B cell (primary cell): Measurements from ENCODE around the gene SIX1. TPM values are rescaled to one million over a fixed set of nuclear protein-coding genes. Genes with fewer than 3 reads are reported as not detected.

Source experiments
- ATAC-seq: fragments of 200-7000 bp; cut with Tn5 transposase; one replicate; pipeline ENCODE4 v1.10.0; 2021; ENCODE audit warnings: low read depth, mild to moderate bottlenecking, moderate number of reproducible peaks, moderate library complexity
- CTCF ChIA-PET: fragments of 350-600 bp; sonication (Branson Sonifier 250); formaldehyde crosslinking; loops from one replicate; lab custom pipeline; 2021; ENCODE audit warnings: antibody characterized with exemption, inconsistent platforms; lab: Charles Lee
- POLR2A ChIA-PET: fragments of 350-600 bp; sonication (Branson Sonifier 250); formaldehyde crosslinking; loops from one replicate; lab custom pipeline; 2021; ENCODE audit warnings: antibody characterized with exemption; lab: Charles Lee
- DNase-seq: peaks from one replicate; pipeline ENCODE4 v3.0.0; 2013
- H2AFZ ChIP-seq: 2 replicates; pipeline ENCODE4 v1.6.1; 2012; ENCODE audit warnings: mild to moderate bottlenecking, low read depth, low read length; ENCODE audit not compliant: insufficient read depth, poor library complexity, severe bottlenecking
- H3K27ac ChIP-seq, 2 donors: 1 replicate in 1 of 2; 2 replicates in 1 of 2; pipeline ENCODE4 v1.5.1; 2012 to 2013; ENCODE audit warnings: low read length in 2 of 2, mild to moderate bottlenecking in 2 of 2, moderate library complexity in 1 of 2
- H3K27me3 ChIP-seq, 4 experiments: fragments of 200-600 bp in 1 of 4; sonication (generic) in 1 of 4; replicated peaks in 1 of 4; 1 replicate in 2 of 4; 2 replicates in 2 of 4; pipeline versions ENCODE4 v1.6.1 to v1.7.0; 2013 to 2016; ENCODE audit warnings: low read length in 3 of 4, mild to moderate bottlenecking in 2 of 4, mixed read lengths in 1 of 4, moderate library complexity in 1 of 4; ENCODE audit not compliant: insufficient read depth in 4 of 4, control insufficient read depth in 3 of 4; ENCODE audit errors: control extremely low read depth in 1 of 4
- H3K36me3 ChIP-seq, 2 experiments: replicated peaks in 1 of 2; 1 replicate in 1 of 2; 2 replicates in 1 of 2; pipeline versions ENCODE4 v1.6.1 to v1.7.1; 2013; ENCODE audit warnings: low read length in 1 of 2; ENCODE audit not compliant: insufficient read depth in 2 of 2, control insufficient read depth in 1 of 2; ENCODE audit errors: control extremely low read depth in 1 of 2, extremely low read depth in 1 of 2
- H3K4me1 ChIP-seq, 2 donors: fragments of 200-600 bp in 1 of 2; sonication (generic) in 1 of 2; 1 replicate in 1 of 2; 2 replicates in 1 of 2; pipeline versions ENCODE4 v1.5.1 to v1.6.1; 2013 to 2017; ENCODE audit warnings: low read length in 2 of 2; ENCODE audit not compliant: control insufficient read depth in 2 of 2, insufficient read depth in 2 of 2
- H3K4me2 ChIP-seq: replicated peaks from 2 replicates; pipeline ENCODE3; 2012; ENCODE audit warnings: mild to moderate bottlenecking, low read depth, low read length; ENCODE audit not compliant: poor library complexity, severe bottlenecking
- H3K4me3 ChIP-seq, 5 experiments: fragments of 200-600 bp in 1 of 5; sonication (generic) in 1 of 5; 1 replicate in 3 of 5; 2 replicates in 2 of 5; pipeline versions ENCODE4 v1.5.1 to v1.7.0; 2011 to 2016; ENCODE audit warnings: low read length in 4 of 5, mild to moderate bottlenecking in 4 of 5, low read depth in 2 of 5, control low read depth in 1 of 5, moderate library complexity in 1 of 5; ENCODE audit not compliant: insufficient read depth in 1 of 5; ENCODE audit errors: control extremely low read depth in 1 of 5, extremely low read depth in 1 of 5
- H3K79me2 ChIP-seq: fragments of 200-600 bp; sonication (generic); one replicate; pipeline ENCODE4 v1.6.0; 2016; ENCODE audit warnings: low read length; ENCODE audit not compliant: control insufficient read depth, insufficient read depth
- H3K9ac ChIP-seq: fragments of 200-600 bp; sonication (generic); 2 replicates; pipeline ENCODE4 v1.6.1; 2017; ENCODE audit warnings: mild to moderate bottlenecking, low read length, moderate library complexity
- H3K9me3 ChIP-seq, 3 donors: one replicate each; pipeline versions ENCODE4 v1.6.1 to v1.7.1; 2013; ENCODE audit warnings: low read length in 2 of 3; ENCODE audit not compliant: control insufficient read depth in 2 of 3, insufficient read depth in 1 of 3; ENCODE audit errors: control extremely low read depth in 1 of 3
- H4K20me1 ChIP-seq: 2 replicates; pipeline ENCODE4 v1.6.0; 2012; ENCODE audit warnings: mild to moderate bottlenecking, low read length; ENCODE audit not compliant: insufficient read depth, control insufficient read depth, poor library complexity, severe bottlenecking
- H3K27ac Mint-ChIP-seq: one replicate; pipeline ENCODE4 v1.8.0; 2021; ENCODE audit warnings: mixed read lengths
- H3K27me3 Mint-ChIP-seq: one replicate; pipeline ENCODE4 v1.8.0; 2021; ENCODE audit warnings: mixed read lengths
- H3K4me1 Mint-ChIP-seq: one replicate; pipeline ENCODE4 v1.8.0; 2021; ENCODE audit warnings: mixed read lengths
- H3K4me3 Mint-ChIP-seq: one replicate; pipeline ENCODE4 v1.8.0; 2021; ENCODE audit warnings: mixed read lengths
- H3K9me3 Mint-ChIP-seq: one replicate; pipeline ENCODE4 v1.8.0; 2022; ENCODE audit warnings: mixed read lengths; ENCODE audit not compliant: insufficient read depth
- EZH2 ChIP-seq: IDR thresholded peaks from 2 replicates; pipeline ENCODE4 v1.6.1; 2012; ENCODE audit warnings: borderline replicate concordance, low read depth, mild to moderate bottlenecking, moderate library complexity, low read length; ENCODE audit not compliant: insufficient read depth, poor library complexity, severe bottlenecking
- WGBS: methylation state at CpG from one replicate; pipeline ENCODE4 v1.1.5; 2013; ENCODE audit warnings: missing lambda C conversion rate; ENCODE audit not compliant: insufficient coverage; 5-methylcytosine and 5-hydroxymethylcytosine counted together
- intact Hi-C: fragments of 100-400 bp; cut with micrococcal nuclease; formaldehyde crosslinking; loops from one replicate; pipeline ENCODE4 v1.10.0; 2022
- polyA plus RNA-seq: library from polyadenylated mRNA; depleted of rRNA; stranded (reverse); fragments of >200 nt; gene quantifications from 2 replicates; pipeline ENCODE4 v1.2.3, GENCODE V29; 2012
- total RNA-seq, 2 donors: library from RNA; stranded (reverse); fragments of 120-200 nt in 1 of 2; gene quantifications; 1 replicate in 1 of 2; 2 replicates in 1 of 2; pipeline versions ENCODE4 v1.2.3 to v1.2.4, GENCODE V29; 2013 to 2022
- TF ChIP-seq, protein P1 (sequence below): fragments of 200-600 bp; IDR thresholded peaks from one replicate; pipeline ENCODE4 v1.8.0; 2022; ENCODE audit warnings: antibody characterized with exemption, mild to moderate bottlenecking

Gene SIX1
- total and polyA plus RNA-seq, 2 donors (not counting 1 experiment from before 2014, with no cell fraction given): 0.12 to 0.16 TPM

DNA sequence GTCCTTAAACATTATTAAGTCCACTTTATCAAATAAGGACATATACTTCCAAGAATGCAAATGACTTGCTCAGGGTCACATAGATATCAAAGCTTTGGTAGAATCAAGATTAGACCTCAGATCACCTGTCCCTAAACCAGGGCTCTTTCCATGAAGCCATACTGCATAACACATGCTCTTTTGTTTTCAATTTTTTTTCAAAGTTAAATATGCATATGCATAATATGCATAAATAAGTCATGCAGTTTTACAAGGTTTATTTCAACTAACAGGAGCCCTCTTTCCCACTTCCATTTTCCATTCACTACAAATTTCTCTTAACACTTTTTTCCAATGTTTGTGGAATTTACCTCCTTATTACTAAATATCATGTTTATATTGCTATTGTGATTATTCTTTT lies 53.1 kb downstream of the SIX1 start:
- peaks cover 0 to 8% (median 0%) of the 10 kb centered on the region in 4 experiments for H3K27me3 ChIP-seq
- Mint-ChIP-seq H3K27ac (no peak overlapping the region), H3K4me3 (no peak overlapping the region), H3K9me3 (no peaks in the 10 kb centered on the region), H3K4me1 (no peaks in the 10 kb centered on the region), H3K27me3 (peaks cover 22% of the 10 kb centered on the region)
- DNase-seq (no peak), ATAC-seq (no peak)
- H3K9ac ChIP-seq: no peak overlapping the region
- no peak for TF ChIP-seq EZH2
- TF ChIP-seq, protein P1, sequence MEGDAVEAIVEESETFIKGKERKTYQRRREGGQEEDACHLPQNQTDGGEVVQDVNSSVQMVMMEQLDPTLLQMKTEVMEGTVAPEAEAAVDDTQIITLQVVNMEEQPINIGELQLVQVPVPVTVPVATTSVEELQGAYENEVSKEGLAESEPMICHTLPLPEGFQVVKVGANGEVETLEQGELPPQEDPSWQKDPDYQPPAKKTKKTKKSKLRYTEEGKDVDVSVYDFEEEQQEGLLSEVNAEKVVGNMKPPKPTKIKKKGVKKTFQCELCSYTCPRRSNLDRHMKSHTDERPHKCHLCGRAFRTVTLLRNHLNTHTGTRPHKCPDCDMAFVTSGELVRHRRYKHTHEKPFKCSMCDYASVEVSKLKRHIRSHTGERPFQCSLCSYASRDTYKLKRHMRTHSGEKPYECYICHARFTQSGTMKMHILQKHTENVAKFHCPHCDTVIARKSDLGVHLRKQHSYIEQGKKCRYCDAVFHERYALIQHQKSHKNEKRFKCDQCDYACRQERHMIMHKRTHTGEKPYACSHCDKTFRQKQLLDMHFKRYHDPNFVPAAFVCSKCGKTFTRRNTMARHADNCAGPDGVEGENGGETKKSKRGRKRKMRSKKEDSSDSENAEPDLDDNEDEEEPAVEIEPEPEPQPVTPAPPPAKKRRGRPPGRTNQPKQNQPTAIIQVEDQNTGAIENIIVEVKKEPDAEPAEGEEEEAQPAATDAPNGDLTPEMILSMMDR: no peak
- H3K27ac ChIP-seq: no peak overlapping the region
- intact Hi-C loops: no loop called here
- ChIA-PET CTCF (no interaction called here), POLR2A (no interaction called here)
- no peak overlapping the region for H2AFZ ChIP-seq
- H3K4me1 ChIP-seq: no peaks in the 10 kb centered on the region
- H4K20me1 ChIP-seq: no peaks in the 10 kb centered on the region
- no peaks in the 10 kb centered on the region for H3K79me2 ChIP-seq
- no peak overlapping the region for H3K4me2 ChIP-seq
- H3K4me3 ChIP-seq: no peak overlapping the region
- no peaks in the 10 kb centered on the region for H3K36me3 ChIP-seq
- no peaks in the 10 kb centered on the region for H3K9me3 ChIP-seq

GRCh38 chr14:60594062-60594461 lies 55.2 kb downstream of the SIX1 start:
- no peaks in the 10 kb centered on the region for H3K4me1 ChIP-seq
- TF ChIP-seq EZH2: no peak
- TF ChIP-seq, protein P1: no peak
- H3K4me3 Mint-ChIP-seq: no peak overlapping the region
- no peaks in the 10 kb centered on the region for H4K20me1 ChIP-seq
- H3K4me1 Mint-ChIP-seq: no peaks in the 10 kb centered on the region
- intact Hi-C loops: no loop called here
- H3K4me2 ChIP-seq: no peak overlapping the region
- no peaks in the 10 kb centered on the region for H3K9me3 Mint-ChIP-seq
- peaks cover 22% of the 10 kb centered on the region for H3K27me3 Mint-ChIP-seq
- H3K27me3 ChIP-seq: peaks cover 0 to 6% (median 0%) of the 10 kb centered on the region in 4 experiments
- ATAC-seq (no peak), DNase-seq (no peak)
- no peak overlapping the region for H3K27ac Mint-ChIP-seq
- no peak overlapping the region for H3K4me3 ChIP-seq
- H2AFZ ChIP-seq: no peak overlapping the region
- no peaks in the 10 kb centered on the region for H3K9me3 ChIP-seq
- POLR2A ChIA-PET: no interaction called here
- H3K9ac ChIP-seq: no peak overlapping the region
- H3K36me3 ChIP-seq: no peaks in the 10 kb centered on the region
- H3K27ac ChIP-seq: no peak overlapping the region
- CTCF ChIA-PET: no interaction called here
- no CpG with 5 or more reads among the region's 3 CpGs for WGBS
- H3K79me2 ChIP-seq: no peaks in the 10 kb centered on the region

Other genes starting within 250 kb of the SIX1 start
- not detected in 2 replicates for gene C14orf39, start 163.4 kb downstream of the SIX1 start, total RNA-seq
- not detected in 2 replicates for gene C14orf39, start 163.4 kb downstream of the SIX1 start, polyA plus RNA-seq
- gene SIX6, start 140.3 kb downstream of the SIX1 start, total RNA-seq: not detected in 2 replicates
- not detected in 2 replicates for gene SIX6, start 140.3 kb downstream of the SIX1 start, polyA plus RNA-seq
- gene SIX4, start 74.9 kb upstream of the SIX1 start, total RNA-seq: not detected in 2 replicates
- not detected in 2 replicates for gene SIX4, start 74.9 kb upstream of the SIX1 start, polyA plus RNA-seq
- gene MNAT1, start 85.3 kb upstream of the SIX1 start, total RNA-seq: 23.7 and 28.2 TPM in 2 replicates
- gene MNAT1, start 85.3 kb upstream of the SIX1 start, polyA plus RNA-seq: 15.2 and 15.3 TPM in 2 replicates